ENCODE data around the gene DDX5. TPM values are rescaled to one million over a fixed set of nuclear protein-coding genes. Genes with fewer than 3 reads are reported as not detected.

Gene DDX5
- total RNA-seq, 1 experiment from 2014 or later, result 798 TPM

GRCh38 chr17:64554028-64554637 lies 48.0 kb upstream of the DDX5 start:
- Histone ChIP-seq H3K79me2 (ENCODE audit: insufficient read depth, low read length) (peaks cover 31% of the 10 kb centered on the region), H3K4me2 (ENCODE audit: low read length) (no peak overlapping the region), H3K9ac (ENCODE audit: low read length) (no peak overlapping the region), H3K4me1 (ENCODE audit: control insufficient read depth in 1 of 2, insufficient read depth in 2 of 2, low read length in 2 of 2) (no peaks in the 10 kb centered on the region), H3K9me2 (ENCODE audit: insufficient read depth) (no peaks in the 10 kb centered on the region), H3K27ac (ENCODE audit: low read depth, low read length) (no peak overlapping the region), H4K20me1 (ENCODE audit: insufficient read depth) (peaks cover 7% of the 10 kb centered on the region; the same call in 1 of the 2 replicates), H3K4me3 (replicated peaks in 1 of 2; ENCODE audit: low read depth in 1 of 2, low read length in 2 of 2) (no peak overlapping the region), H3K9me3 (ENCODE audit: control insufficient read depth in 1 of 2, insufficient read depth in 1 of 2, low read depth in 1 of 2, low read length in 2 of 2) (no peaks in the 10 kb centered on the region), H3K27me3 (ENCODE audit: insufficient read depth, low read length) (no peaks in the 10 kb centered on the region), H3K36me3 (ENCODE audit: control insufficient read depth in 1 of 2, insufficient read depth in 2 of 2, low read length in 2 of 2) (peaks cover 68 to 71% of the 10 kb centered on the region in 2 experiments), H2AFZ (ENCODE audit: low read depth, low read length, poor library complexity, severe bottlenecking) (no peak overlapping the region)
- ChIA-PET POLR2A (no interaction called here), RAD21 (ENCODE audit: low non-redundant PET in 1 of 2, low total read pairs in 2 of 2, uncharacterized antibody in 2 of 2, unreplicated experiment in 2 of 2) (no interaction called here), CTCF (interaction anchor here (1.0 kb wide), 1 partner anchor 20 kb away, joined by 3 read pairs; no protein-coding TSS in a partner anchor)
- 0 out of 2 replicates have a peak, but pooled peaks have one; percentile 16 for TF ChIP-seq ZFX (IDR thresholded peaks at IDR 0.05)
- TF ChIP-seq SP1 (IDR thresholded peaks at IDR 0.05; ENCODE audit: low read depth), result no peak
- TF ChIP-seq POLR2AphosphoS5 (IDR thresholded peaks at IDR 0.05; ENCODE audit: low read depth, low read length), result 0 out of 2 replicates have a peak, but pooled peaks have one; percentile 4
- intact Hi-C loops (cut with micrococcal nuclease), result loop anchor here (5.0 kb wide), 1 partner anchor 37 kb away; no protein-coding TSS in a partner anchor
- DNase-seq (ENCODE audit: low read depth, low spot score) (no peak), ATAC-seq (peak; percentile 68)
- BruUV-seq (replicated peaks), result TSS peak; percentile 10

DNA sequence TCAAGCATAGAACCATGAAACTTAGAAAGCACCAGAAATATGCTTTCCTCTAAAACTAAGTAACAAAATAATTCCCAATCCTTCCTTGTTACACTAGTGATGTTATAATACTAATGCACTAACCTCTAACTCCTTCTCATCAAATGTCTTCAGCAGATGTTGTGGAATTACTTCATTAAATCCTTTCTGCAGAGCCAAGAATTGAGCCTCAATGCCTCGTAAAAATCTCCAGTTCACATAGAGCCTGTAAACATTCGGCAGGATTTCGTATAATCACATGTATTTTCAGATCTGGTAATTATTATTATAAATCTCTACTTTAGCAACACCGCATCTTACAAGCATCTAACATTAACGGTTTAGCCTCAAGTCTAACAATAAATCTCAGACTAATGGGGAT lies 45.4 kb upstream of the DDX5 start:
- ChIA-PET POLR2A (interaction anchor here (0.6 kb wide), 1 partner anchor 11 kb away, joined by 3 read pairs; no protein-coding TSS in a partner anchor), RAD21 (ENCODE audit: low non-redundant PET in 1 of 2, low total read pairs in 2 of 2, uncharacterized antibody in 2 of 2, unreplicated experiment in 2 of 2) (no interaction called here), CTCF (no interaction called here)
- H3K4me3 ChIP-seq (replicated peaks in 1 of 2; ENCODE audit: low read depth in 1 of 2, low read length in 2 of 2), result no peak overlapping the region
- H3K27ac ChIP-seq (ENCODE audit: low read depth, low read length), result no peak overlapping the region
- peaks cover 27% of the 10 kb centered on the region for H3K79me2 ChIP-seq (ENCODE audit: insufficient read depth, low read length)
- H3K9ac ChIP-seq (ENCODE audit: low read length), result no peak overlapping the region
- intact Hi-C loops (cut with micrococcal nuclease), result loop anchor here (5.0 kb wide), 1 partner anchor 34 kb away; no protein-coding TSS in a partner anchor
- DNase-seq (ENCODE audit: low read depth, low spot score) (no peak), ATAC-seq (no peak)
- no peaks in the 10 kb centered on the region for H3K9me2 ChIP-seq (ENCODE audit: insufficient read depth)
- H3K36me3 ChIP-seq (ENCODE audit: control insufficient read depth in 1 of 2, insufficient read depth in 2 of 2, low read length in 2 of 2), result peaks cover 72 to 75% of the 10 kb centered on the region in 2 experiments
- H3K4me2 ChIP-seq (ENCODE audit: low read length), result no peak overlapping the region
- no peaks in the 10 kb centered on the region for H3K27me3 ChIP-seq (ENCODE audit: insufficient read depth, low read length)
- no peaks in the 10 kb centered on the region for H3K9me3 ChIP-seq (ENCODE audit: control insufficient read depth in 1 of 2, insufficient read depth in 1 of 2, low read depth in 1 of 2, low read length in 2 of 2)
- peaks cover 7% of the 10 kb centered on the region; the same call in 1 of the 2 replicates for H4K20me1 ChIP-seq (ENCODE audit: insufficient read depth)
- no TSS peak for BruUV-seq (replicated peaks)
- no peak overlapping the region for H2AFZ ChIP-seq (ENCODE audit: low read depth, low read length, poor library complexity, severe bottlenecking)
- H3K4me1 ChIP-seq (ENCODE audit: control insufficient read depth in 1 of 2, insufficient read depth in 2 of 2, low read length in 2 of 2), result no peaks in the 10 kb centered on the region
- TF ChIP-seq JUND (IDR thresholded peaks at IDR 0.05) (no peak), POLR2A (IDR thresholded peaks at IDR 0.05; ENCODE audit: borderline replicate concordance, extremely low read depth, insufficient read depth, insufficient read length) (no peak), EGR1 (IDR thresholded peaks at IDR 0.05; ENCODE audit: low read depth) (no peak), ZFX (IDR thresholded peaks at IDR 0.05) (no peak), FOSL1 (IDR thresholded peaks at IDR 0.05; ENCODE audit: low read depth) (no peak), SIN3A (IDR thresholded peaks at IDR 0.05; ENCODE audit: low read depth) (no peak), MAX (IDR thresholded peaks at IDR 0.05) (no peak), SRF (IDR thresholded peaks at IDR 0.05; ENCODE audit: low read depth) (no peak), YY1 (IDR thresholded peaks at IDR 0.05; ENCODE audit: extremely low read depth, insufficient replicate concordance, low read depth, low read length) (no peak), CEBPB (IDR thresholded peaks at IDR 0.05; ENCODE audit: low read depth) (no peak), SP1 (IDR thresholded peaks at IDR 0.05; ENCODE audit: low read depth) (no peak), CTCF (IDR thresholded peaks at IDR 0.05 in 2 of 3, conservative IDR thresholded peaks at IDR 0.05 in 1 of 3; ENCODE audit: borderline replicate concordance in 1 of 3, insufficient read depth in 1 of 3, low read depth in 2 of 3, low read length in 2 of 3) (no peak), EZH2 (IDR thresholded peaks at IDR 0.05) (no peak)
- TF ChIP-seq, protein P1, sequence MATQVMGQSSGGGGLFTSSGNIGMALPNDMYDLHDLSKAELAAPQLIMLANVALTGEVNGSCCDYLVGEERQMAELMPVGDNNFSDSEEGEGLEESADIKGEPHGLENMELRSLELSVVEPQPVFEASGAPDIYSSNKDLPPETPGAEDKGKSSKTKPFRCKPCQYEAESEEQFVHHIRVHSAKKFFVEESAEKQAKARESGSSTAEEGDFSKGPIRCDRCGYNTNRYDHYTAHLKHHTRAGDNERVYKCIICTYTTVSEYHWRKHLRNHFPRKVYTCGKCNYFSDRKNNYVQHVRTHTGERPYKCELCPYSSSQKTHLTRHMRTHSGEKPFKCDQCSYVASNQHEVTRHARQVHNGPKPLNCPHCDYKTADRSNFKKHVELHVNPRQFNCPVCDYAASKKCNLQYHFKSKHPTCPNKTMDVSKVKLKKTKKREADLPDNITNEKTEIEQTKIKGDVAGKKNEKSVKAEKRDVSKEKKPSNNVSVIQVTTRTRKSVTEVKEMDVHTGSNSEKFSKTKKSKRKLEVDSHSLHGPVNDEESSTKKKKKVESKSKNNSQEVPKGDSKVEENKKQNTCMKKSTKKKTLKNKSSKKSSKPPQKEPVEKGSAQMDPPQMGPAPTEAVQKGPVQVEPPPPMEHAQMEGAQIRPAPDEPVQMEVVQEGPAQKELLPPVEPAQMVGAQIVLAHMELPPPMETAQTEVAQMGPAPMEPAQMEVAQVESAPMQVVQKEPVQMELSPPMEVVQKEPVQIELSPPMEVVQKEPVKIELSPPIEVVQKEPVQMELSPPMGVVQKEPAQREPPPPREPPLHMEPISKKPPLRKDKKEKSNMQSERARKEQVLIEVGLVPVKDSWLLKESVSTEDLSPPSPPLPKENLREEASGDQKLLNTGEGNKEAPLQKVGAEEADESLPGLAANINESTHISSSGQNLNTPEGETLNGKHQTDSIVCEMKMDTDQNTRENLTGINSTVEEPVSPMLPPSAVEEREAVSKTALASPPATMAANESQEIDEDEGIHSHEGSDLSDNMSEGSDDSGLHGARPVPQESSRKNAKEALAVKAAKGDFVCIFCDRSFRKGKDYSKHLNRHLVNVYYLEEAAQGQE (IDR thresholded peaks at IDR 0.05; ENCODE audit: low read depth), result no peak
